GM18870 (cell line): ENCODE measurements around the gene TOP3B.
"Not testable (repeated sequence)": the region's sequence is repeated elsewhere in the genome, so short reads cannot be mapped to it uniquely, and the experiment has no call there.

Experiments
- ATAC-seq: cut with Tn5 transposase; IDR thresholded peaks from one replicate; pipeline ENCODE4 v1.9.1; 2021; ENCODE audit warnings: moderate library complexity; ENCODE audit not compliant: unreplicated experiment

The TOP3B gene

DNA sequence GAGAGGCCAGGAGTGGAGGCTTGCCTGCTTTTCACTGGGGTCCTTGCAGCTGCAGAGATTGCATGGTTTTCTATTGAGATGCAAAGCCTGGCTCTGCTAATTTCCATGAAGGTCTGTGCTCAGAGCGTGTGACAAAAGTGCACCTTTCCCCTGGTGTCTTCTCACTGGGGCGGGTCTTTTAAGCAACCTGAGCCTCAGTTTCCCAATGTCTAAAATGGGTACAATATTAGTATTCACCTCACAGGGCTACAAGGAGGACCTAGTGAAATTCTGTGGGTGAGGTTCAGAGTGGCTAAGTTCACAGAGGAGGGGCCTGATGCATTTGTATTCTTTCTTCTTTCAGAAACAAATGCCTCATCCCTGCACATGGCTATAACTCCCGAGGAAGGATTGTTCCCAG is 50.2 kb downstream of the TOP3B start:
- no peak for ATAC-seq

DNA sequence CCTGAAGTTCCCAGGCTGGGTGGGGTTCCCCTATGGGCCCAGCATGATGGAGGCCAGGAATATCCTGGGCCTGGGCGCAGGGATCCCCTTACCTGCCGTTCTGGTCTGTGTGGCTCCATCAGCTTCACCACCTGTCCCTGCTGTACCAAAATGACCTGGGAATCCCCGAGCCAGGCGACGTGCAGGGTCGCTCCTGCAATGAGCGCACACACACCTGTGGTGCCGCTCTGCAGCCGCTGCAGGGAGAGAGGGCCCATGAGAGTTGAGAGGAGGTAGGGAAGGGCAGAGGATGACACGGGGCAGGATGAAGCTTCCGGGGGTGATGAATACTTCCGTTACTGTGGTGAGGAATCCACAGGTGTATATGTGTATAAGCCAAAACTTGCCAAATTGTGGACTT is 51.5 kb downstream of the TOP3B start:
- no peak for ATAC-seq

DNA sequence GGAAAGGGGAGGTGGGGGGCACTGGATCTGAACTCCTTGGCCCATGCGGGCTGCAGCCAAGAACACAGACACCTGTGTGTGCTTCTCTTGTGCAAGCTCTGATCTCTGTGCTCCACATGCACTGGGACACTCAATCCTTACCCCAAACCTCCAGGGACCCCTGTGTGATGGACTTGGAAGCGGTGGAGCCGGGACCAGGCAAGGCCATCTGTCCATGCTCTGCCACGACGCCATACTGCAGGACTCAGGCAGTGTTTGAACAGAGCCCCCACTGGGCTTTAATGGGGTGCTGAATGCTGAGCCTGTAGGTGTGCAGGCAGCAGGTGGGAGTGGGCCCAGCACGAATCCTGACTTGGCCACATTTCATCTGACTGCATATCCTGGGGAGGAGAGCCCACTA is 53.3 kb downstream of the TOP3B start:
- ATAC-seq, result no peak

DNA sequence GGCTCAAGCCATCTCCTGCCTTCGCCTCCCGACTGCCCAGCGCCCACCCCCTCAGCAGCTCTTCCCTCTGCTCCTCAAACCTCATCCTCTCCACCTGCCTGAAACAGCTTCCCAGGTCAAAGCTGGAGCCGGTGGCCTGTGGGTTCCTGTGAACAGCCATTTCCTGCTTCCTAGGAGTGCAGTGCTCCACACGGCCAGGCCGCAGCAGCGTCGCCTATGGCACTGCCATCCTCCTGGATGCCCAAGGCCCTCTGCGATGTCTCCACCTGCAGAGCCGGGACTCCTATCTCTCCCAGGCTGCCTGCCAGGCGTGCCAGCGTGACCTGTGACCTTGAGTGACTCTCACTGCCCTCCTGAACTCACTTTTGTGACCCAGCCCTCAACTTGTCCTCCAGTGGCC is 54.5 kb downstream of the TOP3B start:
- ATAC-seq, result no peak

DNA sequence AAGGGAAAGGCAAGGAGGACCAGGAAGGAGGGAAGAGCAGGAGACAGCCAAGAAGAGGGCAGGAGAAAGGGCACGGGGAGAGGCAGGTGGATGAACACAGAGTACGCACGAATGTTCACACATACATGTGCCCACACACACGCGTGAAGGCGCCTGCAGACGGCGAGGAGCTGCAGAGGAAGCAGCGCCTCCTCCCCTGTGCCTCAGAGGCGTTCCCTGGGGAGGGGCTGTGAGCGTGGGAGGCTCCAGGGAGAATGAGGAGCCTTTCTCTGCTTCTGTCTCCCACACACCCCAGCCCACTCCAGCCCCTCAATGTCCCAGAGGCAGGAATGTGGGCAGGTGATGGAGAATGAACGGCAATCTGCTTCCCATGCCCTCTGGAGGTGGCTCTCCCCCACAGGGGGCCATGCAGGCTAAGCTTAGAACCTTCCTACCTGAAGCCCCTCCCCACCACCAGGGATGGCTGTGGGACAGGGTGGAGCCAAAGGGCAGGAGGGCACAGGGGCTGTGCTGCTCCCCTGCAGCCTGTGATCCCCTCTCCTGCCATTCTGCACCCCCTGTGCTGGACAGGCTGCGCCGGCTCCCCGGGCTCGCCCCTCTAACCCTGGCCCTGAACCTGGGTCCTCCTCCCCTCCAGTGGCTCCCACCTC is 55.3 kb downstream of the TOP3B start:
- no peak for ATAC-seq

DNA sequence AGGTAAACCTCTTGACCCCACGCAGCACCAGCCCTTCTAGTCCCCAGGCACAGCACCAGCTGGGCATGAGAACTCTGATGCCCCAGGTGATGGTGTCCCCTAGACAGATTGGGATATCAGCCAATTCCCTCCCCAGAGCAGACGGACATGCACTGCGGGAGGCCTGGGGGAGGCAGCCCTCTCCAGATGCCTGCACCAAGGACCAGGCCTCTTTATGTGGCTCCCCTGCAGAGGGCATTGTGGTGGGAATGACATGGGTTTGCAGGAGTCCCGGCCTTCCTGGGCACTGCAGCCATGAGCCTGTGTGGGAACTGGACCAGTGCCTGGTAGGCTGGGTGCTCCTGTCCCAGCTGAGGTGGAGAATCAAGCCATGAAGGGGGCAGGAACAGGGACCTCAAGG is 55.9 kb downstream of the TOP3B start:
- ATAC-seq, result no peak

DNA sequence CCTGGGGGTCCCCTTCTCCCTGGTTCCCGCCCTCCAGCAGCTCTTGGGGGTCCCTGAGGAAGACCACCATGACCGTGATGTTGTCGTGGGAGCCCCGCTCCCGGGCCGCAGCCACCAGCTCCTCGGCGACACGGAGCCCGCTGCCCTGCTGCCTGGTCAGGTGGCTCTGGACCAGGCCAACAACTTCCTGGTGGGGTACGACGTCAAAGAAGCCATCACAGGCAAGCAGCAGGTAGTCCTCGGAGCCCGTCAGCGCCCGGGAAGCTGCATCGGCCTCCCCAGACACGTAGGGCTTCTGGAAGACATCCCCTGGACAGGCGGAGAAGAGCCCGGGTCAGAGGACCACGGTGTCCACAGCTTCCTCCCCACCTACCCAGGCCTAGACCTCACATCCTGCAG is 59.4 kb downstream of the TOP3B start:
- ATAC-seq, result no peak

DNA sequence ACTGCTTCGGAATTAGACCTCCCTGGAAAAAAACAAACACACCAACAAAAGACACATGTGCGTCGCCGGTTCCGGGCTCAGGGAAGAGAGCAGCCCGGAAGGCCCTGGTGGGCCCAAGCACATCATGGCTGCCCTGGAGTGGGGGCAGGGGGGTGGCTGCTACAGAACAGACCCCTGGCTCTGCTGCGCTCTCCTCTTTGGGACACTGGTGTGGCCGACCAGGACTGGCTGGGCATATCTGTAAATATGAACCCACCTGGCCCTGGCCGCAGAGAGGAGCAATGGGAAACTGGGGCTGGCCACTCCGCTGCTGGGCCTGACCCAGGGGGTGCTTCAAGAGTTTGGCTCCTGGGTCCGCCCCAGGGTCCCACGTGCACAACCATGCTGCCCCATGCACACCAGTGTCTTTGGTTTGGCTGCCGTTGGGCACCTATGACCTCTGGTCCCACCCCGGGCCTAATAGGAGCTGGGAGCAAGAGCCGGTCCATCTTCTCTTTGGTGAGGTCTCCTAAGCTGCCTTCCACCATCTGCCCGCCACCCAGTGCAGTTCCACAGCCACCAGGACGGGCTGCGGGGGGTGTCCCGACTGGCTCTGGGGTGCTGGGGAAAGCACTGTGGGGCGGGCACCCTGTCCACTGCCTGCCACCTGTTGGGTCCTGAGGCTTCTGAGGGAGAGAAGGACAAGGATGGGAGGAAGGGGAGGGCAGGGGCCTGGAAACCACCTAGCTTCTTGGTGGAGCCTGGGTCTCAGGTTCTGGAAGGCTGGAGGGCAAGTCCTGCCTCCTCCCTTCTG is 60.0 kb downstream of the TOP3B start:
- ATAC-seq, result no peak

DNA sequence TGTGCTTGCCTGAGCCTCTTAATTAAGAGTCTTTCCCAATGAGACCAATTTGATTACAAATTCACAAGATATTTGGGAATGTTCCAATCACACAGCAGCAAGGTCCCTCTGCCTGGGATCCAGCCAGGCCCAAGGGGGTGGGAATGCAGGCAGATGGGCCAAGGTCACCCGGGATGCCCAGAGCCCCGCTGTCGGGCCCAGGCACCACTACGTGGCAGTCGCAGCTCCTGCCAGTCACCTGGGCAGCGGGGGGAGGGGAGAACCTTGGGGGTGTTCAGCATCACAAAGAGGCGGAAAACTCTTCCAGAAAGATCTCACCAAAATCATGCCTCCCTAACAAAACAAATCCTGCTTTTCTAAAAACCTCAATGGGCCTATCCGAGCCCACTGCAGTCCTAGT is 60.9 kb downstream of the TOP3B start:
- no peak for ATAC-seq

DNA sequence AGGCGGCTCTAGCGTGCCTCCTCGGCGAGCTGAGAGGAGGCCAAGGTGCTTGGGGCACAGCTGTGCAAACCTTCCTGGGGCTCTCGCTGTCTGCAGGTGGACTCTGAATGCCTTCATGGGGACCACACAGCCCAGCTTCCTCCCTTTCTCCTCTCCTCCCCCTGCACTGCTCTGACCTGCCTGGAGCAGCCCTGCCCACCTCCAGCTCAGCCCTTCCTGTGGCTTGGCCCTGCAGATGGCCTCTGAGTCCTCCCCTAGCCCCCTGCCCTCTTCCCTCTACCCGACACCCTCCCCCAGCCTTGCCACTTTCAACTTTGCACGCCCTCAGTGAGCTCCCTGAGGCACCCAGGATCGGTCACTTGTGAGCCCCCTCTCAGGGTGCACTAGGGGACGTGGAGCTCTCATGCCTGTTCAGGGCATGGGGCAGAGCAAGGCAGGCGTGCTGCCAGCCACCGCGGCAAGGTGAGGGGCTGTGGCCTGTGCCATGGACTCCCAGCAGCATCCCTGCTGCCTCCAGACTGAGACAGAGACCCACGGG is 61.3 kb downstream of the TOP3B start:
- ATAC-seq, result no peak

DNA sequence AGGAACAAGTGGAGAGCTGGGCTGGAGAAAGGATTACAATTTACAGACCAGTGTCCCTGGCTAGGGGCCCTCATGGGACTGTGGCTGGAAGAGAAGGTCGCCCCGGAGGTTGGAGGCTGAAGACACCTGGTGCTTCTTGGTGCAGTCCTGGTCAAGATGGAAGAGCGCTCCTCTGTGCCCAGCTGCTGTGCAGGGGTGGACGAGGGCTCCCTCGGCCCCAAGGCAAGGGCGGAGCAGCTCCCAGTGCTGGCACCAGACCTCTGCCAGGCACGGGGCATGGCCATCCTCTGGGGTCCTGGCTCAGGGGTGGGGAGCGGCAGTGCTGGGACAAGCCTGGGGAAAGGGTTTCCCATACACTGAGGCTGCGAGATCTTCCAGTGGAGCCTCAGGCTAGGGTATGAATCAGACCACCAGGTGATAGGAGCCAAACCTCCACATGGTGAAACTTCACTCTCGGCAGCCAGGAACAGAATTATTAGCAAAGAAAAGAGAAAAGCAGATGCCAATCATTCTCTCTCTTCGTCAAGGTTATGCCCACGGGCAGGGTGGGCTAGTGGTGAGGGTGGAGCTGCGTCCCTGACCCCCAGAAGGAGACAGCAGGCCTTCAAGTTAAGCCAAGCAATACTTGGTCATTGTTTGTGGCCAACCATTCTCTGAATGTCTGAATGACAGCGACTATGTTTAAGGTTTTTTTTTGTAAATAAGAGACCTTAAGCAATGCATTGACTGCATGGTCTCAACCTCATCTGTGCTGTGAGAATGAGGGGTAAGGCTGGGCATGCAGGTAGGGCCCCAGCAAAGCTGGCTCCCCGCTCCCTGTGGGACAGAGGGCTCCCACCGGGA is 62.0 kb downstream of the TOP3B start:
- ATAC-seq, result no peak

DNA sequence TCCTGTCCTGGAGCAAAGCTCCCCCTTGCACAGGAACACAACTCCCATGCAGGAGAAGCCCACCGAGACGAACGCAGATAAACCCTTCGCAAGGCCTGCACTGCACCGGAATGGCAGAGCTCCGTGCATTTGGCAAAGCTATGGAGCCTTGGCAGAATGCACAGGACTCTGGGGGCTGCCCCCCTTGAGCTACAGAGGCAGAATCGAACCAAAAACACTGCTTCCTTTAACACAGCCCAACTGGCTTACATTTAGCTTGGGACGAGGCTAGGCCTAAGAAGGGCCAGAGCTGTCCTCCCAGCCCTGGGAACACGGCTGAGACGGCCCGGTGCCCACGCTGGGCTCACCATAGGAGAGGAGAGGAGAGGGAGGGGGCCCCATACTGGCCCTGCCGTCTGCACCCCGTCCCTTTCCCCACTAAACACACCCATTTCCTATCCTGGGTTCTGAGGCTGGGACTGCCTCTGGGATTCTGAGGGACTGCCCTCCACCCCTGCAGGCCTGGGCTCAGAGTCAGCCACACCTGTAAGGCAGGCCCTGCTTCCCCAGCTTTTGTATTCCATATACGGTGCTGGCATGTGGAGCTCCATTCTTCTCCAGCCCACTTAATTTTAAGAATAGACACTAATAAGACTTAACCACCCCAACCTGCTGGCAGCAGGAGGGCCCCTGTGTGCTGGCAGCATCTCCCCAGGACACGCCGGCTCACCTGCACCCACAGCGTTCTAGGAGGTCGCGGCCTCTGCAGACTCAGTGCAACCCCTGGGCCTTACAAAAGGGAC is 62.9 kb downstream of the TOP3B start:
- no peak for ATAC-seq

DNA sequence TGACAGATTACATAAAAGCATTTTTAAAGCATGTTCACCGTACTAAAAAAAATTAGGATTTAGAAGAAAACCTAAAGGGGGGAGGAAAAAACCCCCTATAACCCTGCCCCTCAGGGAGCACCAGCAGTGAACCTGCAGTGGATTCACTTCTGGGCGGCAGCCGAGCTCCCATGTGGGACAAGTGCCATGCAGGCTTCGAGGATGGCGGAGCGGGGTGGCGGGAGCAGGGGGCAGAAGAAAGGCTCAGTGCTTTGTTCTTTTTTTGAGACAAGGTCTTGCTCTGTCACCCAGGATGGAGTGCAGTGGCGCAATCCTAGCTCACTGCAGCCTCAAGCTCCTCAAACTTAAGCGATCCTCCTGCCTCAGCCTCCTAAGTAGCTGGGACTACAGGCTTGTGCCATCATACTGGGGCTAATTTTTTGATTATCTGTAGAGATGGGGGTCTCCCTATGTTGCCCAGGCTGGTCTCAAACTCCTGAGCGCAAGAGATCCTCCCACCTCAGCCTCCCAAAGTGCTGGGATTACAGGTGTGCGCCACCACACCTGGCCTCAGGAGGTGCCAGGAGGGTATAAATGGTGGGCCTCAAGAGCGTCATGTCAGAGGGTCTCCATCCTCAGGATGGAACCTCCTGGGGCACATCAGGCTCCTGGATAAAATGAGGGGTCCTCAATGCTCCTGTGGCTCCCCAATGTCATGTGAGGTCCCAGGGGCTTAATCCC is 64.0 kb downstream of the TOP3B start:
- ATAC-seq, result no peak

DNA sequence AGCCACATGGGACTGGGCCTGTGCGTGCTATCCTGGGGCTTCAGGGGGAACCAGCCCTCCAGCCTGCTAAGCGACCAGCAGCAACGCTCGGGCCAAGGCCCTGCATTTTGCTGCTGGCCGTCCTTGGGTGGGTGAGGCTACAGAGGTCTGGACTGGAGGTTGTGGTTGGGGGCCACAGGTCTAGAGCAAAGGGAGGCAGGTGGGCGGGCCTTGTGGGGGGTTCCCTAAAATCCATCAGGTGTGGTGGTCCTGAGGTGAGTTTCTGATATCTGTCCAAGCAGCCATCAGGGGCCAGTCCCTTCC is 64.7 kb downstream of the TOP3B start:
- no peak for ATAC-seq

DNA sequence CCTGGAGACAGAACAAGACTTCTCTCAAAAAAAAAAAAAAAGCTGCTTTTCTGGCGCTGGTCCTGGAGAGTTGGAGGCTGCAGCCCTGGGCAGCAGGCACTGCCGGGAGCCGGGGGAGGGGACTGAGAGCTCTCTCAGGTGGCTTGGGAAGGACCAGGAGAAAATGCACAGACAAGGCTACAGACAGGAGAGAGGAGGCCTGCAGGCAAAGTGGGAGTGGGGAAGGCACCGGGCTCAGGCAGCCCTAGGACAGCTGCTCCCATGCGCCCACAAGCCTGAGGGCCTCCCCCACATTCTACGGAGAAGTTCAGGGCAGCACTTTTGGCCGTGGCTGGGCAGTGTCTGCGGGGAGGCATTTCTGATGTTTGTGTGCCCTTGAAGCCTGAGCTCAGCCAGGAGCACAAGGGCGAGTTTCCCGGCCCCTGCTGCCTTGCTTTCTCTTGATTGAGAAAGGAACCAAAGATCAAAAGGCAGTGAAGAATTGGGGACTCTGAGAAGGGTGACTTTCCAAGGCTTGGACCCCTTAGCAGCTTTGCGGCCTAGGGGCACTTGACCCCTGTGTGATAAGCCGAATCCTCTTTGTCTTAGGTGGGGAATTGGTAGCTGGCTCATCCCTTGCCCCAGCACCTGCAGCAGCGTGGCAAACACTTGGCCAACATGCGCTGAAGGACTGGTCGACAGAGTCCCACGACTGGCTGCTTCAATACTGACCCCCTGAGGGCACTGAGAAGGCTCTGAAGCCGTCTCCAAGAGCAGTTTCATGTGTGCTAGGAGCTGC is 65.2 kb downstream of the TOP3B start:
- ATAC-seq, result no peak

DNA sequence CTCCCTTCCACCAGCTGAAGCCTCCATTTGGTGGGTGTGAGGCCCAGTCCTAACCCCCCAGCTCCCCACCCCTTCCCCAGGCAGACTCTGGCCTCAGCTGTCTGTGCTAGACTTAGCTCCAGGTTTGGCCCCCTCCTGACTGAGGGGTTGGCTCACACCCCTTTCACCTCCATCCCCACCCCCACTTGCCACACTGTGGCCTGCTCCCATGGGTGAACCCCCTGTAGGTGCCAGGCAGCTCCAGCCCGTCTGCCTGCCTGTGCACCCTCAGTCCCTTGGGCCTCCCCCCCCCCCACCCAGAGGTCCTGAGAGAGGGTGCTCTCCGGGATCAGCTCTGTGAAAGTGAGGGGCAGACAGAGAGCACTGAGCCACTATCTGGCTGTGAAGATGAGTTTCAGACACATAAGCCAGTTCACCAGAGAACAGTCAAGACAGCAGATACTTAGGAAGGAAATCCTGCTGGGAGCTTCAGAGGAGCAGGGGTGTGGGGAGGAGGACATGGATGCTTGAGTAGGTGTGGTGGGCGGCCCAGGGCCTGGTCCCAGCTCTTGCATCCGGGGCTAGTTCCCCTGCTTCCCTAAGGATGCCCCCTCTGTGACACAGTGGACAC is 66.2 kb downstream of the TOP3B start:
- ATAC-seq, result no peak

DNA sequence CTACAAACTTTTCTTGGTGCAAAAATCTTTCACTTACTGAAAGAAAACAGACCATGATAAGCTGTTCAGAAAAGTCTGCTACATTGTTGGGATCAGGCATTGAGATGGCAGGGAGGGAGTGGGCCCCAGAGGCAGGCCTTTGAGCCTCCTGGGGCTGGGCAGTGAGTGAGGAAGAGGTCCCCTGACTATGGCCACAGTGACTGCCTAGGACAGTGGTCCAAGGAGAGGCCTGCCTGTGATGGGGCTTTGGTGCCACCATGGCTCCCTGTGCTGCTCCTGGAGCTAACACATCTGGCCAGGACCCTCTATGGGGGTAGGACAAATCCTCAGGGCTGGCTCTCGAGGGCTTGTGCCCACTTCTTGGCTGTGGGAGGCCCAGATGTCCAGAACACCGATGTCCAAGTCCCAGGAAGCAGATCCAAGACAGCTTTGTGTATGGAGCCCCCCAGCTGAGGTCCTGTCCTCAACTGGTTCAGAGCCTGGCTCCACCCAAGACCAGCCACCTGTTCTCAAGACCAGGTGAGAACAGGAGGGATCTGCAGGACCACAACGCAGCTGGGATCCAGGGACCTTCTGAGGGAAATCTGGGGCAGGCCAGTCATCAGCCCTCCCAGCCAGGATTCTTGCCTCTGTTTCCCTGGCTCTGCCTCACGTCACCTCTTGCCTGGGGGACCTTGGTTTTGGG is 66.8 kb downstream of the TOP3B start:
- ATAC-seq, result no peak

DNA sequence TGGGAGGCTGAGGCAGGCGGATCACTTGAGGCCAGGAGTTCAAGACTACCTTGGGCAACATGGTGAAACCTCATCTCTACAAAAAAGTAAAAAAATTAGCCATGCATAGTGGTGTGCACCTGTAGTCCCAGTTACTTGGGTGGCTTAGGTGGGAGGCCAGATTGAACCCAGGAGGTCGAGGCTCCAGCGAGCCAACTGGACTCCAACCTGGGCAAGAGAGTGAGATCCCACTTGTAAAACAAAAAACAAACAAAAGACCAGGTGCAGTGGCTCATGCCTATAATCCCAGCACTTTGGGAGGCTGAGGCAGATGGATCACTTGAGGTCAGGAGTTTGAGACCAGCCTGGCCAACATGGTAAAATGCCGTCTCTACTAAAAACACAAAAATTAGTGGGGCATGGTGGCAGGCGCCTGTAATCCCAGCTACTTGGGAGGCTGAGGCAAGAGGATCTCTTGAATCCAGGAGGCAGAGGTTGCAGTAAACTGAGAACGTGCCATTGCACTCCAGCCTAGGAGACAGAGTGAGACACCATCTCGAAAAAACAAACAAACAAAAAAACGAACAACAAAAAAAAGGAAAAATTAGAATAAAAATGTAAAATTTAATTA is 68.4 kb downstream of the TOP3B start:
- not testable (repeated sequence) for ATAC-seq
